ENCODE measurements around the gene USP7.
"Not testable (repeated sequence)": the region's sequence is repeated elsewhere in the genome, so short reads cannot be mapped to it uniquely, and the experiment has no call there.

Gene USP7

GRCh38 chr16:8843296-8843695, 120.4 kb downstream of the USP7 start:
- not testable (repeated sequence) for DNase-seq (ENCODE audit: low read depth)

All from stromal cell of bone marrow (primary cell).